Right kidney (tissue), 1 donor: ENCODE results near the gene ARID3C.
"Not testable (repeated sequence)": the region's sequence is repeated elsewhere in the genome, so short reads cannot be mapped to it uniquely, and the experiment has no call there.

Source experiments
- DNase-seq: peaks from one replicate; pipeline ENCODE4 v3.0.0-alpha.2; 2016

Gene ARID3C

GRCh38 chr9:34651876-34652601 is 23.2 kb upstream of the ARID3C start, which contains the start of gene IL11RA:
Gene IL11RA (plus strand): TSS chr9:34652185. CDS start chr9:34655218, 3,033 bp downstream.
- peak; percentile 80 for DNase-seq

- no peak for DNase-seq
These were observed 22.5 kb upstream of the ARID3C start for GRCh38 chr9:34651321-34651720.

DNA sequence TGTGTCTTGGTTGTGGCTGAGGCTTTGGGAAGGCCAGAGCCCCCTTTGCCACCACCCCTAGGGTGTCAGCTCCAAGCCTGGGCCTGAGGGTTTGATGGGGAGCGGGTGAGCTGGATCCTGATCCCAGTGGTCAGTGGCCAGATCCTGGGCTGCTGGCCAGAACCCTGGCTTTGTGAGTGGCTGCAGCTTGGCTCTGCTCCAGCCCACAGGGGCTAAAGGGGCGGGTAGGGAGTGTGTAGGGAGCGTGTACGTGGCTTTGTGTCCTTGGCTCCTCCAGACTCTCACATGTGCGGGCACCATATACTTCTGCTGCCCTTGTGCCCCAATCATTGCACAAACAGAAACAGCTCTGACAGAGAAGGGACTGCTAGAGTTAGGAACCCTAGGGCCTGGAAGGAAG is 21.9 kb upstream of the ARID3C start:
- no peak for DNase-seq

DNA sequence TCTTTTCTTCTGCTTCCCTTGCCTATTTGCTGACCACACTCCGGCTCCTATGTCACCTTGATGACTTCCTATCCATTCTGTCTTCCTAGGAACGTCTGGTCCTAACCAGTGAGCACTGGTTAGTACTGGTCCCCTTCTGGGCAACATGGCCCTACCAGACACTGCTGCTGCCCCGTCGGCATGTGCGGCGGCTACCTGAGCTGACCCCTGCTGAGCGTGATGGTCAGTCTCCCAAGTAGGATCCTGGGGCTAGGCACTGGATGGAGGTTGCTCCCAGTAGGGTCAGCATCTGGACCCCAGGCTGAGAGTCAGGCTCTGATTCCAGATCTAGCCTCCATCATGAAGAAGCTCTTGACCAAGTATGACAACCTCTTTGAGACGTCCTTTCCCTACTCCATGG is 19.8 kb upstream of the ARID3C start:
- DNase-seq, result no peak

GRCh38 chr9:34647651-34648050 is 18.8 kb upstream of the ARID3C start:
- no peak for DNase-seq

- no peak for DNase-seq
These were observed 18.2 kb upstream of the ARID3C start for GRCh38 chr9:34647084-34647403.

DNA sequence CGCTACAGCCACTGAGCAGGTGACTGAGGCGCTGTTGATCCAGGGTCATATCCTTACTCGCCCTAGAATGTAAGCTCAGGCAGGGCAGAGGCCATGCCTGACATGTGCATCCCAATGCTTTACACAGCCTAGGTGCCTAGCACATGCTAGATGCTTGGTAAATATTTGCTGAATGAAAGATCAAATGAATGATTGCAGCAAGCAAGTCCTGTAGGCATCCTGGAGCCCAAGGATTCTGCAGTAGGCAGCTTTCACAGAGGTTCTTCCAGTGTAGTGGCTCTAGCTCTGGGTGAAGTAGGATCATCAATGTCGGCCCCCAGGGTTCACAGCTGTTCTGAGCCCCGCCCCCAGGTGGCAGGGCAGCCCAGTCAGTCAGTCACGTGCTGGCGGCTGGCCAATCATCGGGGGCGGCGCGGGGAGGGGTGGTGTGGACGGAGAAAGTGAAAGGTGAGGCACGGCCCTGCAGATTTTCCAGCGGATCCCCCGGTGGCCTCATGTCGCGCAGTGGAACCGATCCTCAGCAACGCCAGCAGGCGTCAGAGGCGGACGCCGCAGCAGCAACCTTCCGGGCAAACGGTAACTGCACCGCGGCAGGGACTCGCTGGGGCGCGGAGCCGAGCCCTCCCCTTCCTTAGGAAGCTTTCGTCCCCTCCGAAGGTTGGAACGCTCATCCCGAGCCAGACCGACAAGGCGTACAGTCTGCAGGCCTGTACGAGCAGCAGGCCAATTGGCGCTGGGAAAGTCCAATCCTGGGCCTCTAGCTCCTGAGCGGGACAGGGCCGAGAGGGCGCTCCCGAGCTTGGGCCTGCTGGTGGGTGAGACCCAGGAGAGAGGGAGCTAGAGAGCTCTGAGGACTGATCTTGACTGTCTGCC is 17.6 kb upstream of the ARID3C start, which contains the start of gene GALT:
Gene GALT, plus strand, starts transcription at position 465 of the 873 bp plus-strand sequence. Its CDS starts 30 bp downstream, at position 495.
- peak; percentile 94 for DNase-seq

GRCh38 chr9:34644766-34645314 is 16.0 kb upstream of the ARID3C start:
- no peak for DNase-seq

DNA sequence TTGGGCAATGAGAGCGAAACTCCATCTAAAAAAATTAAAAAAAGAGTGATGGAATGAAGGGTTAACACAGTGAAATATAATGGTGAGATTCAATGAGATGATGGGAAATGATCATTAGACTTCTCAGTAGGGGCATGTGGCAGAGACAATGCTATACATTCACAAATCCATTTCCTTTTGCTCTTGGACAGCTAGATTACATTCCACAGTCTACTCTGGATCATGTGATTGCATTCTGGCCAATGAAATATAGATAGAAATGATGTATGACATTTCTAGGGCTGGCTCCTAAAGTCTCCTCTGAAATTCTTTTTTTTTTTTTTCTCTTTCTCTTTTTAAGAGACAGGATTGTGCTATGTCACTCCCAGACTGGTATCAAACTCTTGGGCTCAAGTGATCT is 13.8 kb upstream of the ARID3C start:
- DNase-seq, result no peak

- DNase-seq, result not testable (repeated sequence)
These were observed 10.5 kb upstream of the ARID3C start for GRCh38 chr9:34639322-34639721.

GRCh38 chr9:34638138-34638445 is 9.2 kb upstream of the ARID3C start:
- DNase-seq, result no peak

DNA sequence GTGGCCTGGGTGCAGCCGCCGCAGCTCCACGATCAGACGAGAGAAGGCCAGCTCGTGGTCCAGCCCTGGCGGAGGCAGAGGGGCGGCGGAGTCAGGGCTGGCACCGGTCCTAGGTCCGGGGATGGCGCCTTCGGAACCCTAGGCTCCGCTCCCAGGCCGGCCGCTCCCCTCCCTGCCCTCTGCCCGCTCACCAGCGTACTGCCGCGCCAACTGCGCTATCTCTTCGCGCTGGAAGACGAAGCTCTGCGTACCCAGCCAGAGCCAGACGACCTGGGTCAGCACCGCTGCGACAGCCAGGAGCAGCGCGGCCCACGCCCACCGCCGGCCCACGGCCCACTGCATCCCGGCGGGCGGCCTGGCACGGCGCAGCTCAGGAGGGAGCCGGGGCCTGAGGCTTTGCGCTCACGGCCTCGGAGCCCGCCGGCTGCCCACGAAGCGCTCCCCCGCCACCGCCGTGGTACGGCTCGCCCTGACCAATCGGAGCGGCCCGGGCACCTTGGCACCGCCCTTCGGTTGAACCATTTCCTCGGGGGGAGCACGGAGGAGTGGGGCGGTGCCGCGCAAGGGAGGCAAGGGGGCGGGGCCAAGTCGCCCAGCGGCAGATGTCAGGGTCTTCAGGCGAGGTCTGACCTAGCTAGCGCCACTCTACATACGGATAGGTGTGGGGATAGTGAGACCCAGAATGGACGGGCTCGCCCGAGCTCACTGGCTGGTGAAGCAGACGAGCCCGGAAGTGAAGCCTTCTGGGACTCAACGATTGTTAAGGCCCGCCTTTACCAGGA is 8.7 kb upstream of the ARID3C start, which contains the start of gene SIGMAR1:
Gene SIGMAR1, minus strand, starts transcription at position 432 of the 782 bp plus-strand sequence. Its CDS starts 90 bp downstream, at position 342.
- peak; percentile 96 for DNase-seq

DNA sequence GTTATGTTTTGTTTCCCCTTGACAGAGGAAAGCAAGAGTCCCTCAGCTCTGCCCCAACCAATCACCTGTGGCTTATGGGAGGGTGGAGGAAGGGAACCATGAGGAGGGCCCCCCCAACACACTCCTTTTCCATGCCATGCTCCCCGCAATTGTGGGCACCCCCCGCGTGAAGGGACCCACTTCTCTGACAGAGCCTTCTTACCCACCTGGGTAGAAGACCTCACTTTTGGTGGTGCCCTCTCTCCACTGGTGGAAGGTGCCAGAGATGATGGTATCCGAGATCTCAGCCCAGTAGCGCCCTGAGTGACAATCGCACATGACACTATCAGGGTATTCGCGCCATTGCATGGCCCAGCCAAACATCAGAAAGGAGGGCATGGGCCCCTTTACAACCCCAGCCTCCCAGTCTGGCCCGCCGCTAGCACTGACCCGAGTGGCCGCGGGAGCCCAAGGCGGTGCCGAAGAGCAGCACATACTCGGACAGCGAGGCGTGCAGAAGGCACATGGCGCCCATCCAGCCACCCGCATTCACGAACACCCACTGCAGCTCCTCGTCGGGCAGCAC is 8.0 kb upstream of the ARID3C start:
- DNase-seq, result no peak

- no peak for DNase-seq
These were observed 6.7 kb upstream of the ARID3C start for GRCh38 chr9:34635556-34635955.

DNA sequence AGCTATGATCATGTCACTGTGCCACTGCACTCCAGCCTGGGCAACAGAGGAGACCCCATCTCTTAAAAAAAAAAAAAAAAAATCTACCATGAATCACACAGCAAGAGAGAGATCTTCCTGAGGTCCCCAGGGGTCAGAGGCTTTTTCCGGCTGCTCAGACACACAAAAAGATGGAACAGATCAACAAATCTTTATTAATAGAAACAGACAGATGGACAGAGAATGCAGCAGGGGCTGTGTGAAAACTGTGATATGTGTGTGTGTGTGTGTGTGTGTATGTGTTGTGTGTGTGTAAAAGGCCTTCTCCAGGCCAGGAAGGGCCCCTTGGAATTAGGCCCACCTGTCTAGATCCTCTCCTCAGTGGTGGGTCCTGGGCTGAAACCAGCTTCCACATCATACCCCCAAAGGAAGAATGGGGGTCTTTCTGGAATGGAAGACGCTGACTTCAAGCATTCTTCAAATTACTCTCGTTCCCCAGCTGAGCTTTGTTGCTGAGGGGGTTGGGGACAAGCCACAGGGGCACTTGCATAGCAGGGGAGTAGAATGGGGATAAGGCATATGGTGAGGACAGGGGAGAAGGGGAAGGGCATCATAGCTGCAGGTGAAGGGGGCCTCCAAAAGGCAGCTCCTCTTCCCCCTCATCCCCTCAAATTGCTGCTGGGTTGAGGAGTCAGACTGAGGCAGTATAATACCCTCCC is 5.8 kb upstream of the ARID3C start:
- DNase-seq, result no peak

DNA sequence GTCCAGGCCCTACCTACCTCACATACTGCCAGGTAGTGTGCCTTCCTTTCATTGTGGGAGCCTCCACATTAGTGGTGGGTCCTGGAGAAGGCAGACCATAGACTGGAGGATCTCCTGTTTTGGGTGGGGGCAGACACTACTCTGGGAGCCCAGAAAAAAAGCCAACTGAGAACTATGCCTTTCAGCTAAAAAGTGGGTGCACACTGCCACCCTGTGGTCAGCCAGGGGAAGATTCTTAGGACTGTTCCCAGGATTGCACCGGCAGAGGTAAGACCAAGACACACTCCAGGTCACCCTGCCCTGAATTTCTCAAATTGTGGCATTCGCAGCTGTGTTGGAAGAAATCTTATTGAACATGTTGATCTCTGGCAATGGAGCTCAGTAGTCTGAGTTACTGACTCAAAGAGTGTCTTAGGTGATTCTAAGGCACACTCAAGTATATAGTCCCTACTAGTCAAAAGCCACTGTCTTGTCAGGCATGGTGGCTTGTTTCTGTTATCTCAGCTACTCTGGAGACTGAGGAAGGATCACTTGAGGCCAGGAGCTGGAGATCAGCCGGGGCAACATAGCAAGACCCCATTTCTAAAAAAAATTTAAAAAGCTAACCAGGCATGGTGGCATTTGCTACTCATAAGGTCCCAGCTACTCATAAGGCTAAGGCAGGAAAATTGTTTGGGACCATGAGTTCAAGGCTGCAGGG is 5.1 kb upstream of the ARID3C start:
- DNase-seq, result peak; percentile 53

DNA sequence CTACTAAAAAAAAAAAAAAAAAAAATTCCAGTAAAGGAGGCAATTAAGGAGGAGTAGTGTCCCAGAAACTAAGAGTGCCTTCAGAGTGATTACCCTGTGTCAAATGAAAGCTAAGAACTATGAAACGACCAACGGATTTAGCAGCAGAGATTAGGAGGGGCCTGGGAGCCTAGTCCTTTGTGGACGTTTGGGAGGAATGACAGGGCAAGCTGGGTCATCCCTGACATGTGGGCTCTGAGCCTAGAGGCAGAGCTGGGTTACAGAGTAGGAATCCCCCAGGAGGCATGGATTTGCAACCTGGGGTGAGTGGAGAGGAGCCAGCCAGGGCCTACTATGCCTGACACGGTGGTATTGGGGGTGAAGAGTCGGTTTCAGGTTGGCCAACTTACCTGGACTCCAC is 4.3 kb upstream of the ARID3C start:
- DNase-seq, result no peak

DNA sequence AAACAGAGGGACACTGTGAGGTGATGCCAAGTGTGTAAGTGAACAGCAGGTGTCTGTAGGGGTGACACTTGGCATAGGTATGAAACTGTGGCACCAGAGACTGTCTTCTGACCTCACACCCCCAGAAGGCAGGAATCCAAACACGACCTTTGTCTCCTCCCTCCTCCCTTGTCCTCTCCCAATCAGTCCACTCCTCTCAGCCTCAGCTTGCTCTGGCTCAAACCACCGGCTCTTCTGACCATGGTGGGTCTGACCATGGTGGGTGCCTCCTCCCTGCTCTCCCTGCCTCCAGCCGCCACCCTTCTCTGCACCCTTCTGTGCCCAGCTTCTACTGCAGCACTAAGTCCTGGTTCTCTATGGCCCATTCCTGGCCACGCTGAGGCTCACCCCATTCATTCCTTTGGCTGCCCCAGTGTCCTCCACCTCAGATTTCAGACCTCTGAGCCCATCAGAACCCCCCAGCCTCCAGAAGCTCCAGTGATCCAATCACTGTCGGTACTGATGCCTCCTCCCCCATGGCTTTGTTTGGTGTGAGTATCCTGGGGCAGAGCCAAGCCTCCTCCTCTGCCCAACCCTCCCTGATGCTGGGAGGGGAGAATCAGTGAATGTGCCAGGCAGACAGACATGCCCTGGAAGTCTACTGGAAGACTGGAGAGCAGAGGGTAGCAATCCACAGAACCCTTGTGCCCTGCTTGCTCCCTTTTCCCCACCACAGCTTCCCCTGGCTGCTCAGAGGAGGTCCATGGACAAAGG is 1.7 kb upstream of the ARID3C start:
- DNase-seq, result no peak

GRCh38 chr9:34629491-34629808 is 584 bp upstream of the ARID3C start:
- DNase-seq, result no peak
